PC-9 (cell line): ENCODE measurements around the gene NOX5.

Source experiments
- CTCF ChIP-seq: fragments of 200-600 bp; sonication (generic); conservative IDR thresholded peaks from 2 replicates; pipeline ENCODE4 v1.6.1; 2017; ENCODE audit warnings: mixed run types, antibody characterized with exemption, mild to moderate bottlenecking, moderate library complexity
- EZH2 ChIP-seq: fragments of 200-600 bp; sonication (generic); IDR thresholded peaks from 2 replicates; pipeline ENCODE4 v1.8.0; 2017; ENCODE audit warnings: antibody characterized with exemption, low read depth

- TF ChIP-seq CTCF (no peak), EZH2 (no peak)
Measured at GRCh38 chr15:69084404-69085030, 70.0 kb downstream of the NOX5 start.
